ENCODE results near the gene CTR9.

- TF ChIP-seq, protein P1, sequence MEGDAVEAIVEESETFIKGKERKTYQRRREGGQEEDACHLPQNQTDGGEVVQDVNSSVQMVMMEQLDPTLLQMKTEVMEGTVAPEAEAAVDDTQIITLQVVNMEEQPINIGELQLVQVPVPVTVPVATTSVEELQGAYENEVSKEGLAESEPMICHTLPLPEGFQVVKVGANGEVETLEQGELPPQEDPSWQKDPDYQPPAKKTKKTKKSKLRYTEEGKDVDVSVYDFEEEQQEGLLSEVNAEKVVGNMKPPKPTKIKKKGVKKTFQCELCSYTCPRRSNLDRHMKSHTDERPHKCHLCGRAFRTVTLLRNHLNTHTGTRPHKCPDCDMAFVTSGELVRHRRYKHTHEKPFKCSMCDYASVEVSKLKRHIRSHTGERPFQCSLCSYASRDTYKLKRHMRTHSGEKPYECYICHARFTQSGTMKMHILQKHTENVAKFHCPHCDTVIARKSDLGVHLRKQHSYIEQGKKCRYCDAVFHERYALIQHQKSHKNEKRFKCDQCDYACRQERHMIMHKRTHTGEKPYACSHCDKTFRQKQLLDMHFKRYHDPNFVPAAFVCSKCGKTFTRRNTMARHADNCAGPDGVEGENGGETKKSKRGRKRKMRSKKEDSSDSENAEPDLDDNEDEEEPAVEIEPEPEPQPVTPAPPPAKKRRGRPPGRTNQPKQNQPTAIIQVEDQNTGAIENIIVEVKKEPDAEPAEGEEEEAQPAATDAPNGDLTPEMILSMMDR (IDR thresholded peaks at IDR 0.05), result no peak
- no peak for TF ChIP-seq POLR2A (IDR thresholded peaks at IDR 0.05)
These were observed 25.2 kb upstream of the CTR9 start for GRCh38 chr11:10725907-10726253.

Measured in adrenal gland (tissue), 5 donors.